Epithelial cell of esophagus (primary cell): Measurements from ENCODE around the gene NDC1.
A peak's percentile ranks its signal among the peaks of the same experiment; 100 is the strongest.
"Not testable (repeated sequence)": the region's sequence is repeated elsewhere in the genome, so short reads cannot be mapped to it uniquely, and the experiment has no call there.

Experiments used
- DNase-seq: peaks from one replicate; pipeline ENCODE4 v3.0.0; 2010; ENCODE audit warnings: low read depth
- H3K4me3 ChIP-seq: 2 replicates; pipeline ENCODE4 v1.5.1; 2011; ENCODE audit warnings: mild to moderate bottlenecking, low read length, control low read depth
- TF ChIP-seq, protein P1 (sequence below): IDR thresholded peaks from 2 replicates; pipeline ENCODE4 v1.5.1; 2011; ENCODE audit warnings: low read depth, mild to moderate bottlenecking, low read length, control low read depth, inconsistent platforms; ENCODE audit not compliant: insufficient read depth; ENCODE audit errors: missing control alignments

Gene NDC1

DNA sequence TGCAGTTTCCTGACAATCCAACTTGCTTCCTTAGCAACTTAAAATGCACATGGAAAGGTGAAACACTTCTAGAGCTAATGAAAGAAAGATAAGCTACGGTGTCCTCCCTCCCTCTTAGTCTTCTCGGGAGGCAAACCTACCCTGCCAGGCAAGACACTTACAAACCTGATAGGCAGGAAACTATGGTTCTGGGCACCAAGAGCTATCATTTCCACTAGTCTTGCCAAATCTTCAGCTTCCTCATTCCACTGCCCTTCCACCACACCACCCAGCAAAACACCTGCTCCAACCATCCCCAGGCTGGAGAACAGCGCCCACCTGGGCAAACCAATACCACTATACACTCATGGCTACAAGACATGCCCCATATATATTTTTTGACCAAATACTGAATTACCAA is 15.2 kb downstream of the NDC1 start:
- H3K4me3 ChIP-seq = no peak overlapping the region
- TF ChIP-seq, protein P1, sequence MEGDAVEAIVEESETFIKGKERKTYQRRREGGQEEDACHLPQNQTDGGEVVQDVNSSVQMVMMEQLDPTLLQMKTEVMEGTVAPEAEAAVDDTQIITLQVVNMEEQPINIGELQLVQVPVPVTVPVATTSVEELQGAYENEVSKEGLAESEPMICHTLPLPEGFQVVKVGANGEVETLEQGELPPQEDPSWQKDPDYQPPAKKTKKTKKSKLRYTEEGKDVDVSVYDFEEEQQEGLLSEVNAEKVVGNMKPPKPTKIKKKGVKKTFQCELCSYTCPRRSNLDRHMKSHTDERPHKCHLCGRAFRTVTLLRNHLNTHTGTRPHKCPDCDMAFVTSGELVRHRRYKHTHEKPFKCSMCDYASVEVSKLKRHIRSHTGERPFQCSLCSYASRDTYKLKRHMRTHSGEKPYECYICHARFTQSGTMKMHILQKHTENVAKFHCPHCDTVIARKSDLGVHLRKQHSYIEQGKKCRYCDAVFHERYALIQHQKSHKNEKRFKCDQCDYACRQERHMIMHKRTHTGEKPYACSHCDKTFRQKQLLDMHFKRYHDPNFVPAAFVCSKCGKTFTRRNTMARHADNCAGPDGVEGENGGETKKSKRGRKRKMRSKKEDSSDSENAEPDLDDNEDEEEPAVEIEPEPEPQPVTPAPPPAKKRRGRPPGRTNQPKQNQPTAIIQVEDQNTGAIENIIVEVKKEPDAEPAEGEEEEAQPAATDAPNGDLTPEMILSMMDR = no peak
- DNase-seq = peak; percentile 18

DNA sequence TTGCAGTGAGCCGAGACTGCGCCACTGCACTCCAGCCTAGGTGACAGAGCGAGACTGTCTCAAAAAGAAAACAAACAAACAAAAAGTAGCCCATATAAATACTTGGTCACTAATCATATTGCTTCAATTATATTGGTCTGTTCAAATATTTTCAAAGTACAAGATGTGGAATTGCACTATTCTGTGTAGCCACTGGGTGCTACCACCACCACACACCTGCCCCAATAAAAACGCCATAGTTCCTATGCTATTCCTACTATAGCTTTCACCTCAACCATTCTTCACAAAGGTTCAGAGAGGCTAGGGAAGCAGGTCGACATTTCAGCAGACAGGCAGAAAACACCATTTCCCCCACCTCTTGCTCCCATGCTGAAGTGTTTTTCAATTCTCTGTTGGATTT is 16.7 kb downstream of the NDC1 start:
- no peak for DNase-seq

DNA sequence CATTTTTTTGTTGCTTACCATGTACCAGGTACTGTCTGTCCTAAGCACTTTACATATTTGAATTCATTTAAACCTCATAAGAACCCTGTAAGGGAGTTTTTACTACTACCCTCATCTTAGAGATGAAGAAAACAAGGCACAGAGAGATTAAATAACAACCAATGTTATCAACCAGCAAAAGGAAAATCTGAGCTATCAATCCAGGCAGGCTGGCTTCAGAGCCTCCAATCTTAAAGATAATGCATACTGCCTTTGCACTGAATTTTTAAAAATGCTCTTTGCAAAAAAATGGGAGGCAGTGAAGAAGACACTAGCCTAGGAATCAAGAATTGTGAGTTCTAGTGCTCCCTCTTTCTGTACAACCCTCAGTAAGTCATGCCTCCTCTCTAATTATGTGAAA is 18.7 kb downstream of the NDC1 start:
- TF ChIP-seq, protein P1 = no peak
- no peak overlapping the region for H3K4me3 ChIP-seq
- DNase-seq = no peak

More for the DNA sequence above, 16.7 kb downstream of the NDC1 start:
- TF ChIP-seq, protein P1 = no peak
- H3K4me3 ChIP-seq = no peak overlapping the region

DNA sequence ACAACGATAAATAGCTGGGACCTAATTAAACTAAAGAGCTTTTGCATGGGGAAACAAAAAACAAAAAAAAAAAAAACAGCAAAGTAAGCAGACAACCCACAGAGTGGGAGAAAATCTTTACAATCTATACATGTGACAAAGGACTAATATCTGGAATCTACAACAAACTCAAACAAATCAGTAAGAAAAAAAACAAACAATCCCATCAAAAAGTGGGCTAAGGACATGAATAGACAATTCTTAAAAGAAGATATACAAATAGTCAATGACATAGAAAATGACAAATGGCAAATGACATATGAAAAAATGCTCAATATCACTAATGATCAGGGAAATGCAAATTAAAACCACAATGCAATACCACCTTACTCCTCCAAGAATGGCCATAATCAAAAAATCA is 21.5 kb downstream of the NDC1 start:
- not testable (repeated sequence) for DNase-seq, H3K4me3 ChIP-seq

DNA sequence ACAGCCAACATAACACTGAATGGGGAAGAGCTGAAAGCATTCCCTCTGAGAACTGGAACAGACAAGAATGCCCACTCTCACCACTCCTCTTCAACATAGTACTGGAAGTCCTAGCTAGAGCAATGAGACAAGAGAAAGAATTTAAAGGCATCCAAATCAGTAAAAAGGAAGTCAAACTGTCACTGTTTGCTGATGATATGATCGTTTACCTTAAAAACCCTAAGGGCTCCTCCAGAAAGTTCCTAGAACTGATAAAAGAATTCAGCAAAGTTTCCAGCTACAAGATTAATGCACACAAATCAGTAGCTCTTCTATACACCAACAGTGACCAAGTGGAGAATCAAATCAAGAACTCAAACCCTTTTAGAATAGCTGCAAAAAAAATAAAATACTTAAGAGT is 22.6 kb downstream of the NDC1 start:
- H3K4me3 ChIP-seq, DNase-seq: not testable (repeated sequence)

DNA sequence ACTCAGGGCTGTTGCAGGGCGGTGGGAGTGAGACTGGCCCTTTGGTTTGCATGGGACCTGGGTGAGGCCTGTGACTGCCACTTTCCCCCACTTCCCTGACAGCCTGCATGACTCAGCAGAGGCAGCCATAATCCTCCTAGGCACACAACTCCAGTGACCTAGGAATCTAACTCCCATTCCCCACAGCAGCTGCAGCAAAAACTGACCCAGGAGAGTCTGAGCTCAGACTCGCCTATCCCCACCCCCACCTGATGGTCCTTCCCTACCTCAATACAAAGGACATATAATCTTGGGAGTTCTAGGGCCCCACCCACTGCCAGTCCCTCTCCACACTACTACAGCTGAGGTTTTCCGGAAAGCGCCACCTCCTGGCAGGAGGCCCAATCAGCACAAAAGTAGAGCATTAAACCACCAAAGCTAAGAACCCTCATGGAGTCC is 26.7 kb downstream of the NDC1 start:
- TF ChIP-seq, protein P1 = peak; percentile 31
- no peak overlapping the region for H3K4me3 ChIP-seq
- DNase-seq = no peak

DNA sequence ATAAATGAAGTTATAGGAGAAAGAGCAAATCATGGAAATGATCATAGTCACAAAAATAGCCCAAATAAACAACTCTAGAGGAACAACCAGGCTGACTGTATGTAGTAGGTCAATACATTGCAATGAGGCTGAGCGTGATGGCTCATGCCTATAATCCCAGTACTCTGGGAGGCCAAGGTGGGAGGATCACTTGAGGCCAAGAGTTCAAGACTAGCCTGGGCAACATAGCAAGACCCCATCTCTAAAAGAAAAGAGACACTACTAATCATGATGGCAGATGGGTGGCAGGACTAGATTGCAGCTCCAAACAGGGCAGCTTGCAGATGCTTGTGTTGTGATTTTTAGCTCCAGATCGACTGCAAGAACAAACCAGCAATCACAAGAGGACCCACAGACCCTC is 27.6 kb downstream of the NDC1 start:
- no peak for DNase-seq
- TF ChIP-seq, protein P1 = no peak
- no peak overlapping the region for H3K4me3 ChIP-seq

DNA sequence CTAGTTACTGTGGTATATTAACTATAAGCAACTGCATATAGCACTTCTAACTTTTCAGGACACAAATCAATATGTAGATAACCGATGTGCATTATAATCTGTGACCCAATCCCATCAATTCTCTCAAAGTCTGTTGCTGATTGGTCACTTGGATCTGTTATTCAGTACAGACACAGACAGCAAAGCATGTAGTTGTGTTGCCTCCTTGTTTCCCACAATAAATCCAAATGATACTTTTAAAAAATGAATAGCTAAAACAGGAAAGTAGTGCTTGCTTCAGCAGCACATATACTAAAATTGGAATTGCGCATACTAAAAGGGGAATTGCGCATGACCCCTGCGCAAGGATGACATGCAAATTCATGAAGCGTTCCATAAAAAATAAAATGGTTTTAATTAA is 28.1 kb downstream of the NDC1 start:
- TF ChIP-seq, protein P1 = no peak
- no peak for DNase-seq
- no peak overlapping the region for H3K4me3 ChIP-seq
